NCI-H2196 treated with DMSO at 0.1 percent for 48 hours (cell line): ENCODE results near the gene ITGB1BP2.
"Not testable (repeated sequence)": the region's sequence is repeated elsewhere in the genome, so short reads cannot be mapped to it uniquely, and the experiment has no call there.

Source experiments
- DNase-seq: peaks from one replicate; lab custom pipeline; 2025; ENCODE audit not compliant: unreplicated experiment; lab: John Stamatoyannopoulos, UW

ITGB1BP2 gene

DNA sequence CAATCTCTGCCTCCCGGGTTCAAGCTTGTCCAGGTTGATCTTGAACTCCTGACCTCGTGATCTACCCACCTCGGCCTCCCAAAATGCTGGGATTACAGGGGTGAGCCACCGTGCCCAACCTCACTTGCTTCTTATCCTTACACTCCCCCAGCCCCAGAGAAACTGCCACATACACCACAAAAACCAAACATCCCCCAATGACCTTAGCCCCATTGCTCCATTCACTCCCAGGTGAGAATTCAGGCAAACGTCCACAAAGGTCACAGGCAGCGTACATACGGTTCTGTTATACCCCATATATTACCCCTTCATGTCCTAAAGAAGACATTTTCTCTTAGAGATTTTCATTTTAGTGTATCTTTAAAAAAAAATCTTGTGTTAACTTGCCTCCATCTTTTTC, 1.1 kb upstream of the ITGB1BP2 start:
- not testable (repeated sequence) for DNase-seq

DNA sequence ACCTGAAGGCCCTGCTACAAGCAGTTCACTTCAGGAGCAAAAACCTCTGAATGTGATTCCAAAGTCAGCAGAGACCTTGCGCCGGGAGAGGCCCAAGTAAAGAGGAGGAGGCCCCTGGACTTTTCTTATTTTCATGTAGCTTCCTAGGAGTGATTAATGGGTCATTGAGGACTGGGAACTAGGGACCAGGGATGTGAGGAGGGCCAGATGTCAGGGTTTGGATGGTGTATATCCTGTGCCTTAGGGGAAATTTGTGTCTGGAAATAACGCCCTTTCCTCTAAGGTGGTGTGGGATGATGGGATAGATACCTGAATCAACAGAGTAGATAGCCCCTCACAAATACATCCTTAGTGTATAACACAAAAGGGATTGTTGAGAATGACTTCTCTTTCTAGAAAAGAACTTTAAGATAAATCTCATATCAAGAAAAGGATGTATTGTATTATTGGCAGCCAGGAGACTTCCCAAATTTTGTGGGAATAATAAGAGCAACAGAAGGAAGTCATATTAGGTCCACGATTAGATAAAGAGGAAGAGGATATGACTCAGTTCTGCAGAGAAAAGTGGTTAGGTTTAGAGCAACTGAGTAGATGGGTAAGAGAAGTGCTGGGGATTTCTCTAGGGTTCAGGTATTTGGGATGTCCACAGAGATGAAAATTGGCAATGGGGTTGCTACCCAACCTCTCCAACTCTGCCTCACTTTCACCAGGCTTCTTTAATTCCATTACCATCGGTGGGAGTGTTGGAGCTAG, 1.1 kb downstream of the ITGB1BP2 start:
- DNase-seq = no peak

DNA sequence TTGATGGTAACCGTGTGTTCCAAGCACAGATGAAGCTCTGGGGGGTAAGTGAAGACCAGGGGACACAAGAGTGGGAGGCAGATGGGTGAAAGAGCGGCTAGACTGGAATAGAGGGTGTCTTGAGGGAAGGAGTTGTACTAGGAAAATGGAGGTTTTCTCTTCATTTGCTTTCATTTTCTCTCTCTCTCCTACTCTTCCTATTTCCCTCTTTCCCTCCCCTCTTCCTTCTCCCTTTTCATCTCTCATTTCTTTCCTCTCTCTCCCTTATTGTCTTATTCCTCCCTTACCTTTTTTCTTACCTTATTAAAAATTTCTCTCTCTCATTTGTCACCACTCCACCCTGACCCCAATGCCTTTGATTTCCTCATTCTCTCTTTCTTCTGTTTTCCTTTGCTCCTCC, 3.0 kb downstream of the ITGB1BP2 start:
- DNase-seq = no peak

DNA sequence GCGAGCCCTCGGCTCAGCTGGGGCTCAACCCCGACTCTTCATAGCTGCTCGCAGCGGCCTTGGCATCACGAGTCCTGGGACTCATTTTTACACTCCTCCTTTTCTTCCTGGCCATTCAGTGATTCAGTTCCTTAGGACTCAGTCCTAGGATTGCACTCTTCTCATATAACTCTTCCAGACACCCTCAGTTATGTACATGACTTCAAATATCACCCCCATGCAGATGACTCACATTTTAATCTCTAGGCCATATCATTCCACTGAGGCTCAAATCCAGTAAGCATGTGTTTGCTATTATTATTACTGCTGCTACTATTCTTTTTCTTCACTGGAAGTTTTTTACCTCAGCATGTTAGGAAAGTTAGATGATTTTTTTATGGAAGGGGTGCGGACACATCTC, 14.4 kb downstream of the ITGB1BP2 start:
- DNase-seq = no peak

DNA sequence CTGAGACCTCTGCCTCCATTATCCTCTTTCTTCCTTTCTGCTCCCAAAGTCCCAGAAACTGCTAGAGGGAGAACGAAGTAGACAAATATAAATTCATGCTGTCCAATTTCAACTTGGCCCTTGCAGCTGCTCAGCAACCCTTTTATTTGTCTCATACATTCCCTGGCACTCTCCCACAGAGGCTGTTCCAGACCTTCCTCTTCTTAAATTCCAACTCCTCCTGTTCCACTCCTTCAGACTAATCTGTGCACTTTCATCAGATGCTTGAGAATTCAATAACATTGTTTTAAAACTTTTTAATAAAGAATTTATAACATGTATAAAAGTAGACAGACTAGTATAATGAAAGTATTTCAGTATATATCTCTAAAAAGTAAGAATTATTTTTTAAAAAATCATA, 15.4 kb downstream of the ITGB1BP2 start:
- not testable (repeated sequence) for DNase-seq

DNA sequence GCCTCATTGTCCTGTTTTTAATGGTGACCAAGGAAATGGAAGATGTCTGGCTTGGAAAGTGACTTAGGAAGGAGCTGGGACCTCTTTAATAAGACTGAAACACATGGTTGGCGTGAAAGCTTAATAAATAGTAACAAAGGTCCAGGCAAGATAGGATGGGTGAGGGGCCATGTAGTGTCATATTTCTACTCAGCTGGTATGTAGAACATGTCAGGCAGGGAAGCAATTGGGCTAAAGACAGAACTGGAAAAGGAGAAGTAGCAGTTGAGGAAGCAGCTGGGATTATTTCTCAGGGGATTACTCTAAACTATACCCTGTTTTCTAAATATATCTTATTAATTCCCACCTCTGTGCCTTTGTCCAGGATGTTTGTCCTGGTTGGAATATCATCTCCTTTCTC, 18.6 kb downstream of the ITGB1BP2 start:
- no peak for DNase-seq

DNA sequence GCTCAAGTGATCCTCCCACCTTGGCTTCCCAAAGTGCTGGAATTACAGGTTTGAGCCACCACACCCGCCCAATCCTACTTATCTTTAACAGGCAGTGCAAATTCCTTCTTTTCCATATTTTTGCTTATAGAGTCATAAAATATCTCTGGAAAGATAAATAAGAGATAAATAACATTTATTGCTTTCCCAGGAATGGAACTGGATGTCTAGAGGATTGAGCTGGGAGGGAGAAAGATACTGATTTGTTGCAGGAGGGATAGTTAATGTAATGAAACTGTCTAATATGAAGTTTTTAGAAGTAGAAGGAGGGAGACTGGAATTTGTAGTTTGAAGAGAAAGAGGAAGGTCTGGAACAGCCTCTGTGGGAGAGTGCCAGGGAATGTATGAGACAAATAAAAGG, 20.2 kb downstream of the ITGB1BP2 start:
- DNase-seq = no peak

DNA sequence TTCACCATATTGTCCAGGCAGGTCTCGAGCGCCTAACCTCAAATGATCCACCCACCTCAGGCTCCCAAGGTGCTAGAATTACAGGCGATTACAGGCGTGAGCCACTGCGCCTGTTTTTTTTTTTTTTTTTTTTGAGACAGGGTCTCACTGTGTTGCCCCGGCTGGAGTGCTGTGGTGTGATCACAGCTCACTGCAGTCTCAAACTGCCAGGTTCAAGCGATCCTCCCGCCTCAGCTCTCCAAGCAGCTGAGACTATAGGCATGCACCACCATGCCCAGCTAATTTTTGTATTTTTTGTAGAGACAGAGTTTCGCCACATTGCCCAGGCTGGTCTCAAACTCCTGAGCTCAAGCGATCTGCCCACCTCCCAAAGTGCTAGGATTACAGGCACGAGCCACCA, 22.9 kb downstream of the ITGB1BP2 start:
- DNase-seq = not testable (repeated sequence)

DNA sequence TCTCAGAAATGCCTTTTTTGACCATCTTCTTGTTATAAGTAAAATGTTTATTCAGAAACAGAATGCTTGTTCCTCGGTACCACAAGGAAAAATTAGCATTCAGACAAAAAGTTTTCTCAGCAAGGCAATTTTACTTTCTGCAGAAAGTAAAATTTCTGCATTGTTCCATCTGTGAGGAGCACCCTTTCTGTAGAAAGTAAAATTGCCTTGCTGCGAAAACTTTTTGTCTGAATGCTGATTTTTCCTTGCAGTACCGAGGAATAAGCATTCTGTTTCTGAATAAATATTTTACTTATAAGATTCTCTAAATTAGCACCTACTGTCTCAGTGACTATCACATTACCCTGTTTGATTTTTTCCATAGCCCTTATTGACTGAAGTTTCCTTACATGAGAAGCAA, 24.8 kb downstream of the ITGB1BP2 start:
- no peak for DNase-seq

DNA sequence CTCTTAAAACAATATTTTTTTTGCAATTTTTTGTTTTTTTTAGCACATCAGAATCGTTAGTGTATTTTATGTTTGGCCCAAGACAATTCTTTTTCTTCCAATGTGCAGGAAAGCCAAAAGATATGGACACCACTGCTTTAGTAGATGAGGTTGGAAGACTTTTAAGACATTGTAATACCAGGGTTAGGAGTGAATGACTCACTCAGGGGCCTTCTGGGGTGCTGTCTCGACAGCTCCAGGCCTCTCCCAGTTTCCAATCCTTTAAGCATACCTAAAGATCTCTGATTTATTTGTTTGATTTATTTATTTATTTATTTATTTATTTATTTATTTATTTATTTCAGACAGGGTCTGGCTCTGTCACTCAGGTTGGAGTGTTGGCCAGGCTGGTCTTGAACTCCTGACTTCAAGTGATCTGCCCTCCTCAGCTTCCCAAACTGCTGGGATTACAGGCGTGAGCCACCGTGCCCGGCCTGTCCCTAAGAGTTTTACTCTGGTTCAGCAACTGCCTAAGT, 47.7 kb downstream of the ITGB1BP2 start:
- DNase-seq = not testable (repeated sequence)

DNA sequence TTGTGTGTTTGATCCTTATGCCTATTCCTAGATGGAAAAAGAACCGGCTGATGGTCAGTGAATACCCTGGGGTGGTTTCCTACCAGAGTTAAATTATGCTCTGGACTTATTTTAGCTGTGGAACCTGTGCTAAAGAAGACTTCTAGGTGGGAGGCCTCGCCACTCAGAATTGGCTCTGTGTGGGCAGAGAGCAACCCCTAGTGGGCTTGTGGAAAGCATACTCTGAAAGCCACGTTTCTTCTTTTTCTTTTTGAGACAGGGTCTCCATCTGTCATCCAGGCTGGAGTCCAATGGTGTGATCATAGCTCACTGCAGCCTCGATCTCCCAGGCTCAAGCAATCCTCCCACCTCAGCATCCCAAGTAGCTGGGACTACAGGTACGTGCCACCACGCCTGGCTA, 48.3 kb downstream of the ITGB1BP2 start:
- DNase-seq = not testable (repeated sequence)

DNA sequence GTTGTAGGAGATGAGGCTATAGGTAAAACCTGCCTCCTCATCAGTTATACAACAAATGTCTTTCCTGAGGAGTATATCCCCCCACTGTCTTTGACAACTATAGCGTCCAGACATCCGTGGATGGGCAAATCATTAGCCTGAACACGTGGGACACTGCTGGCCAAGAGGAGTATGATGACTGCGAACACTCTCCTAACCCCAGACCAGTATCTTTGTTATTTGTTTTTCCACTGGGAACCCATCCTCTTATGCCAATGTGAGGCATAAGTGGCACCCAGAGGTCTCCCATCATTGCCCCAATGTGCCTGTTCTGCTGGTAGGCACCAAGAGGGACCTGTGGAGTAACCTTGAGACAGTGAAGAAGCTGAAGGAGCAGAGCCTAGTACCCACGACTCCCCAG, 50.9 kb downstream of the ITGB1BP2 start:
- not testable (repeated sequence) for DNase-seq
